DND-41 (cell line): ENCODE results near the gene MARCHF2.

ENCODE experiments used
- ATAC-seq: fragments of 200-7000 bp; cut with Tn5 transposase; 3 replicates; pipeline ENCODE4 v1.9.1; 2021; ENCODE audit warnings: low read depth; ENCODE audit not compliant: insufficient read depth
- DNase-seq: peaks from one replicate; pipeline ENCODE4 v3.0.0-alpha.2; 2020
- H2AFZ ChIP-seq: 2 replicates; pipeline ENCODE4 v1.6.0; 2012; ENCODE audit warnings: low read depth, low read length
- H3K27ac ChIP-seq: 2 replicates; pipeline ENCODE4 v1.5.1; 2012; ENCODE audit warnings: low read length, inconsistent platforms
- H3K27me3 ChIP-seq: fragments of 200-600 bp; sonication (generic); 2 replicates; pipeline ENCODE4 v1.6.0; 2012; ENCODE audit warnings: low read length, mild to moderate bottlenecking, inconsistent platforms; ENCODE audit not compliant: insufficient read depth, poor library complexity
- H3K36me3 ChIP-seq: 2 replicates; pipeline ENCODE4 v1.5.1; 2012; ENCODE audit warnings: low read length, inconsistent platforms; ENCODE audit not compliant: insufficient read depth
- H3K4me1 ChIP-seq: 2 replicates; pipeline ENCODE4 v1.5.1; 2012; ENCODE audit warnings: mild to moderate bottlenecking, low read length; ENCODE audit not compliant: insufficient read depth
- H3K4me2 ChIP-seq: 2 replicates; pipeline ENCODE4 v1.6.0; 2012; ENCODE audit warnings: mild to moderate bottlenecking, moderate library complexity, low read length, inconsistent platforms; ENCODE audit not compliant: insufficient read depth
- H3K4me3 ChIP-seq, 2 experiments: fragments of 200-600 bp in 1 of 2; shearing (Covaris generic) in 1 of 2; 2 replicates each; pipeline ENCODE4 v1.5.1; 2012 to 2016; ENCODE audit warnings: inconsistent platforms in 2 of 2, low read length in 2 of 2, mild to moderate bottlenecking in 2 of 2, low read depth in 1 of 2, moderate library complexity in 1 of 2
- H3K79me2 ChIP-seq: 2 replicates; pipeline ENCODE4 v1.6.0; 2012; ENCODE audit warnings: low read length, inconsistent platforms; ENCODE audit not compliant: insufficient read depth
- H3K9ac ChIP-seq: 2 replicates; pipeline ENCODE4 v1.6.0; 2012; ENCODE audit warnings: low read depth, mild to moderate bottlenecking, inconsistent platforms, low read length, moderate library complexity
- H3K9me3 ChIP-seq: 2 replicates; pipeline ENCODE4 v1.5.1; 2012; ENCODE audit warnings: low read length, moderate library complexity, mild to moderate bottlenecking, inconsistent platforms; ENCODE audit not compliant: insufficient read depth, severe bottlenecking
- H4K20me1 ChIP-seq: 2 replicates; pipeline ENCODE4 v1.6.0; 2012; ENCODE audit warnings: low read length; ENCODE audit not compliant: insufficient read depth
- EZH2 ChIP-seq: IDR thresholded peaks from 3 replicates; pipeline ENCODE4 v1.6.1; 2012; ENCODE audit warnings: borderline replicate concordance, low read depth, mild to moderate bottlenecking, moderate library complexity, low read length, inconsistent platforms; ENCODE audit not compliant: severe bottlenecking
- TF ChIP-seq, protein P1 (sequence below): IDR thresholded peaks from 2 replicates; pipeline ENCODE4 v1.5.1; 2012; ENCODE audit warnings: borderline replicate concordance, low read length, moderate library complexity, mild to moderate bottlenecking; ENCODE audit not compliant: poor library complexity, severe bottlenecking; ENCODE audit errors: extremely low read depth

Gene MARCHF2

DNA sequence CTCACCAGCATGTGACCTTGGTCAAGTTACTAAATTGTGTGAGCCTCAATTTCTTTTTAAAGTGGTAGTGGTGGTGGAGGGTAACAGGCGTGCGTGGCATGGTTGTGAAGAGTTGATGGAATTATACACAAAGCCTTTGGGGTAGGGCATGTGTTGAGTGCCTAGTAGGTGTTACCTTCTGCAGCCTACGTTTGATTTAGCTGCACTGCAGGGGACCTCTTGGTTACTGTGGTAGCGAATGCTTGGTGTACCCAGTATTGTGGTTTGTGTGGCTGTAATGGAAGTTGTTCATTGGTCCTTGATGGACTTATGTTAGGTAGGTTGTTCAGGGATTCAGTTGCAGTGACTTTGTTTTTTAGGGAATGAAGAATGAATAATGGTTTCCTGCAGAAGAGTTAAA is 64.8 kb downstream of the MARCHF2 start:
- H3K4me2 ChIP-seq, result no peak overlapping the region
- no peak overlapping the region for H3K4me3 ChIP-seq
- no peaks in the 10 kb centered on the region for H3K9me3 ChIP-seq
- TF ChIP-seq, protein P1, sequence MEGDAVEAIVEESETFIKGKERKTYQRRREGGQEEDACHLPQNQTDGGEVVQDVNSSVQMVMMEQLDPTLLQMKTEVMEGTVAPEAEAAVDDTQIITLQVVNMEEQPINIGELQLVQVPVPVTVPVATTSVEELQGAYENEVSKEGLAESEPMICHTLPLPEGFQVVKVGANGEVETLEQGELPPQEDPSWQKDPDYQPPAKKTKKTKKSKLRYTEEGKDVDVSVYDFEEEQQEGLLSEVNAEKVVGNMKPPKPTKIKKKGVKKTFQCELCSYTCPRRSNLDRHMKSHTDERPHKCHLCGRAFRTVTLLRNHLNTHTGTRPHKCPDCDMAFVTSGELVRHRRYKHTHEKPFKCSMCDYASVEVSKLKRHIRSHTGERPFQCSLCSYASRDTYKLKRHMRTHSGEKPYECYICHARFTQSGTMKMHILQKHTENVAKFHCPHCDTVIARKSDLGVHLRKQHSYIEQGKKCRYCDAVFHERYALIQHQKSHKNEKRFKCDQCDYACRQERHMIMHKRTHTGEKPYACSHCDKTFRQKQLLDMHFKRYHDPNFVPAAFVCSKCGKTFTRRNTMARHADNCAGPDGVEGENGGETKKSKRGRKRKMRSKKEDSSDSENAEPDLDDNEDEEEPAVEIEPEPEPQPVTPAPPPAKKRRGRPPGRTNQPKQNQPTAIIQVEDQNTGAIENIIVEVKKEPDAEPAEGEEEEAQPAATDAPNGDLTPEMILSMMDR, result no peak
- TF ChIP-seq EZH2, result no peak
- H3K79me2 ChIP-seq, result peaks cover 100% of the 10 kb centered on the region
- H3K27ac ChIP-seq, result no peak overlapping the region
- no peaks in the 10 kb centered on the region for H3K27me3 ChIP-seq
- H4K20me1 ChIP-seq, result peaks cover 77% of the 10 kb centered on the region
- DNase-seq (no peak), ATAC-seq (peak; percentile 39; the same call in 2 of the 3 replicates)
- peaks cover 93% of the 10 kb centered on the region for H3K36me3 ChIP-seq
- H3K9ac ChIP-seq, result no peak overlapping the region
- H2AFZ ChIP-seq, result no peak overlapping the region
- no peaks in the 10 kb centered on the region for H3K4me1 ChIP-seq

- no peaks in the 10 kb centered on the region for H3K4me1 ChIP-seq
- H3K27ac ChIP-seq, result no peak overlapping the region
- DNase-seq, result no peak
- no peak for ATAC-seq
- no peaks in the 10 kb centered on the region for H3K27me3 ChIP-seq
- peaks cover 100% of the 10 kb centered on the region for H3K79me2 ChIP-seq
- TF ChIP-seq, protein P1, result no peak
- TF ChIP-seq EZH2, result no peak
- no peaks in the 10 kb centered on the region for H3K9me3 ChIP-seq
- peaks cover 93% of the 10 kb centered on the region for H3K36me3 ChIP-seq
- H3K4me2 ChIP-seq, result no peak overlapping the region
- H4K20me1 ChIP-seq, result peaks cover 83% of the 10 kb centered on the region
- H3K4me3 ChIP-seq, result no peak overlapping the region
- H2AFZ ChIP-seq, result no peak overlapping the region
- no peak overlapping the region for H3K9ac ChIP-seq
These were observed 65.5 kb downstream of the MARCHF2 start for GRCh38 chr19:8478598-8478997.

DNA sequence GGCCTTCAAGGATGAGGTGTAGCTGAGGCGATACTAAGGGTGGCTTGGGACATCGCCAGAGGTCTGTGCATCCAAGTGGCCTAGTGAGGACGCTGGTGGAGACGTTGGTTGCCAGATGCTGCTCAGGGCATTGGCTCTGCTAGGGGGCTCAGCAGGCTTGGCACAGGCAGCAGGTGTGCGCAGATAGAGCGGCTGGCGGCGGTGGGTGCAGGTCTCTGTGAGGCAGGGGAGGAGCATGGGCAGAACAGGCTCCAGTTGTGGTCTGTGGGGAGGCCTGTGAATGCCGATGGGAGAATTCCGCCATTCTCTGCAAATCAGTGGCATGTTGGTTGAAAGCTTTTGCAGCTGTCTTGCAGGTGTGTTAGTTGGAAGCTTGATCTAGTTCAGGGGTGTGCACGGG is 68.1 kb downstream of the MARCHF2 start:
- peaks cover 92% of the 10 kb centered on the region for H4K20me1 ChIP-seq
- no peak overlapping the region for H3K27ac ChIP-seq

More for the DNA sequence above, 68.1 kb downstream of the MARCHF2 start:
- ATAC-seq, result peak; percentile 27; the same call in 1 of the 3 replicates
- peaks cover 93% of the 10 kb centered on the region for H3K36me3 ChIP-seq
- DNase-seq, result no peak
- no peak overlapping the region for H3K4me3 ChIP-seq
- no peak overlapping the region for H3K4me2 ChIP-seq
- H2AFZ ChIP-seq, result no peak overlapping the region
- no peaks in the 10 kb centered on the region for H3K4me1 ChIP-seq
- no peaks in the 10 kb centered on the region for H3K9me3 ChIP-seq
- no peaks in the 10 kb centered on the region for H3K27me3 ChIP-seq
- H3K79me2 ChIP-seq, result peaks cover 90% of the 10 kb centered on the region
- TF ChIP-seq, protein P1, result no peak
- H3K9ac ChIP-seq, result no peak overlapping the region
